Stomach (tissue), 4 donors: Measurements from ENCODE around the gene CLDN1.

ENCODE experiments used
- EP300 ChIP-seq: sonication (generic); formaldehyde crosslinking; IDR thresholded peaks from one replicate; pipeline ENCODE4 v1.6.1; 2017; ENCODE audit warnings: antibody characterized with exemption
- POLR2A ChIP-seq, 4 donors: fragments of 450-650 bp; IDR thresholded peaks; one replicate each; pipeline ENCODE4 v1.6.1; 2016; ENCODE audit warnings: antibody characterized with exemption in 4 of 4, control low read depth in 2 of 4, mild to moderate bottlenecking in 1 of 4, moderate library complexity in 1 of 4
- TF ChIP-seq, protein P1 (sequence below), 7 experiments: fragments of 450-650 bp in 4 of 7; fragments of 200-600 bp in 3 of 7; sonication (generic) in 3 of 7; IDR thresholded peaks; one replicate each; pipeline ENCODE4 v1.5.1; 2016 to 2019; ENCODE audit warnings: antibody characterized with exemption in 7 of 7, control low read depth in 2 of 7, mild to moderate bottlenecking in 1 of 7

DNA sequence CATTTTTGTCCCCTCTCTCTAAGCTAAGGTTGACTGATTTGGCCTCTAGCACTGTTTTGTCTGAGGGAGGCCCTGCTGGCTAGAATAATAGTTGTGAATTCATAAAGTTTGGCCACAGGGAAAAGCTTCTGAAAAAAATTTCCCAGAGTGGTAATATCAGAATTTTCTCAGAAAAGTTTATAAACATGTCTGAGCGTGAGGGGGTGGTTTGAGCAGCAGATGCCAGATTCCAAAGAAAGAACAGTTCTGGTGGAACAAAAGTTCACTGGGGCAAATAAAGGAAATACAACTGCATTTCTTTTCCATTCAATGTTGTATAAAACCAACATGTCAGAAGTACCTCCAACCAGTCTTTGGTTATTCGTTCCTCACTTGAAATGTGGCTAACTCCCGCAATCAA, 61.2 kb downstream of the CLDN1 start:
- TF ChIP-seq, protein P1, sequence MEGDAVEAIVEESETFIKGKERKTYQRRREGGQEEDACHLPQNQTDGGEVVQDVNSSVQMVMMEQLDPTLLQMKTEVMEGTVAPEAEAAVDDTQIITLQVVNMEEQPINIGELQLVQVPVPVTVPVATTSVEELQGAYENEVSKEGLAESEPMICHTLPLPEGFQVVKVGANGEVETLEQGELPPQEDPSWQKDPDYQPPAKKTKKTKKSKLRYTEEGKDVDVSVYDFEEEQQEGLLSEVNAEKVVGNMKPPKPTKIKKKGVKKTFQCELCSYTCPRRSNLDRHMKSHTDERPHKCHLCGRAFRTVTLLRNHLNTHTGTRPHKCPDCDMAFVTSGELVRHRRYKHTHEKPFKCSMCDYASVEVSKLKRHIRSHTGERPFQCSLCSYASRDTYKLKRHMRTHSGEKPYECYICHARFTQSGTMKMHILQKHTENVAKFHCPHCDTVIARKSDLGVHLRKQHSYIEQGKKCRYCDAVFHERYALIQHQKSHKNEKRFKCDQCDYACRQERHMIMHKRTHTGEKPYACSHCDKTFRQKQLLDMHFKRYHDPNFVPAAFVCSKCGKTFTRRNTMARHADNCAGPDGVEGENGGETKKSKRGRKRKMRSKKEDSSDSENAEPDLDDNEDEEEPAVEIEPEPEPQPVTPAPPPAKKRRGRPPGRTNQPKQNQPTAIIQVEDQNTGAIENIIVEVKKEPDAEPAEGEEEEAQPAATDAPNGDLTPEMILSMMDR (IDR thresholded peaks at IDR 0.05), result no peak
- no peak for TF ChIP-seq POLR2A (IDR thresholded peaks at IDR 0.05)
- no peak for TF ChIP-seq EP300
